22Rv1 (cell line): ENCODE measurements around the gene TMEM270.

Experiments used
- H3K27ac ChIP-seq: fragments of 450-650 bp; 2 replicates; pipeline ENCODE4 v1.5.1; 2017
- CTCF ChIP-seq: fragments of 450-650 bp; IDR thresholded peaks from 2 replicates; pipeline ENCODE4 v1.5.1; 2017; ENCODE audit warnings: mild to moderate bottlenecking
- ZFX ChIP-seq: fragments of 450-650 bp; IDR thresholded peaks from 2 replicates; pipeline ENCODE4 v1.6.1; 2017; ENCODE audit warnings: antibody characterized with exemption, borderline replicate concordance

The TMEM270 gene

GRCh38 chr7:73892003-73892999 is 31.3 kb downstream of the TMEM270 start:
- no peak overlapping the region for H3K27ac ChIP-seq
- no peak for TF ChIP-seq CTCF
- TF ChIP-seq ZFX = no peak

DNA sequence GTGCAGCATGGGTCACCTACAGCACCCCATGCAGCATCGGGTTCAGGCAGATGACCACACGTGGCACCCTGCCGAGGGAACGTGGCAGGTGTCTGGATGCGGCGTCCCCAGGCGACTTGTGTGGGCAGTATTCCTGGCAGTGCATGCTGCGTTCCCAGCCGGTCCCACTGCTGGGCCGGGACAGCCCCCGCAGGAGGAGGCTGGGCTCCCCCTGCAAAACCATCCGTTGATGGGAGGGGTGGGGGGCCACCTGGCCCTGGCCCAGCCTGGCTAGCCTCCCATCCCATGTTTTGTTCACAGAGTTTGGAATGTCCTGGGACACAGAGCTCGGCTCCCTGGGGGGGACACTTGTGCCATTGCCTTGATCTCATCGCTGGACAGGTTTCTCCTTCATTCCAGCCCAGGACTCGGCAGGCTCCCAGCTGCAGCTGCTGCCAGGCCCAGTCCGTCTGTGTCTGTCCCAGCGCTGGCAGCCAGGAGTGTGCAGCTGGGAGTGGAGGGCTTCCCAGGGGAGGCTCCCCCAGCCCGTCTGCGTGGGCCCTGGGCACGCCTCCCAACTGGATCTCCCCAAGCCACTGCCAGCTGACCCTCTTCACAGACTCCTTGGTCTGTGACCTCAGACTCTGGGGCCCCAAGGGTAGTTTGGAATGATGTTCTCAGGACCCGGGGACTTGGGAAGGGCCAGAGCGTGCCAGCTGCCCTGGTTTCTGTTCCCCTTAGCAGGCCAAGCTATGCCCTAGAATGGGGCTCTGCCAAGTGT is 32.6 kb downstream of the TMEM270 start:
- H3K27ac ChIP-seq = no peak overlapping the region
- TF ChIP-seq CTCF (no peak), ZFX (no peak)

GRCh38 chr7:73894166-73894565 is 33.2 kb downstream of the TMEM270 start:
- no peak for TF ChIP-seq ZFX
- no peak for TF ChIP-seq CTCF
- no peak overlapping the region for H3K27ac ChIP-seq

GRCh38 chr7:73894733-73895551 is 34.0 kb downstream of the TMEM270 start:
- H3K27ac ChIP-seq = no peak overlapping the region
- TF ChIP-seq ZFX = no peak
- TF ChIP-seq CTCF = no peak

DNA sequence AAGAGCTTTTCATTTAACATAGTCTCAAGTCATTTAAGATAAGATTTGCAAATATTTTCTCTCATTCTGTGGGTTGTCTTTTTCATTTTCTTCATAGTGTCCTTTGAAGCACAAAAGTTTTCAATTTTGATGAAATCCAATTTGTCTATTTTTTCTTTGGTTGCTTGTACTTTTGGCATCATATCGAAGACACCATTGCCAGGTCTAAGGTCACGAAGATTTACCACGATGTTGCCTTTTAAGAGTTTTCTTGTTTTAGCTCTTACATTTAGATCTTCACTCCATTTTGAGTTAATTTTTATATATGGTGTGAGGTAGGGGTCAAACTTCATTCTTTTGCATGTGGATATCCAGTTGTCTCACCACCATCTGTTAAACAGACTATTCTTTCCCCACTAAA is 34.7 kb downstream of the TMEM270 start:
- TF ChIP-seq ZFX = no peak
- no peak for TF ChIP-seq CTCF
- H3K27ac ChIP-seq = no peak overlapping the region

- no peak for TF ChIP-seq ZFX
- no peak for TF ChIP-seq CTCF
- H3K27ac ChIP-seq = no peak overlapping the region
These were observed 35.5 kb downstream of the TMEM270 start for GRCh38 chr7:73896454-73896853.
